ENCODE measurements around the gene AFTPH. TPM values are rescaled to one million over a fixed set of nuclear protein-coding genes. Genes with fewer than 3 reads are reported as not detected.

Gene AFTPH, protein sequence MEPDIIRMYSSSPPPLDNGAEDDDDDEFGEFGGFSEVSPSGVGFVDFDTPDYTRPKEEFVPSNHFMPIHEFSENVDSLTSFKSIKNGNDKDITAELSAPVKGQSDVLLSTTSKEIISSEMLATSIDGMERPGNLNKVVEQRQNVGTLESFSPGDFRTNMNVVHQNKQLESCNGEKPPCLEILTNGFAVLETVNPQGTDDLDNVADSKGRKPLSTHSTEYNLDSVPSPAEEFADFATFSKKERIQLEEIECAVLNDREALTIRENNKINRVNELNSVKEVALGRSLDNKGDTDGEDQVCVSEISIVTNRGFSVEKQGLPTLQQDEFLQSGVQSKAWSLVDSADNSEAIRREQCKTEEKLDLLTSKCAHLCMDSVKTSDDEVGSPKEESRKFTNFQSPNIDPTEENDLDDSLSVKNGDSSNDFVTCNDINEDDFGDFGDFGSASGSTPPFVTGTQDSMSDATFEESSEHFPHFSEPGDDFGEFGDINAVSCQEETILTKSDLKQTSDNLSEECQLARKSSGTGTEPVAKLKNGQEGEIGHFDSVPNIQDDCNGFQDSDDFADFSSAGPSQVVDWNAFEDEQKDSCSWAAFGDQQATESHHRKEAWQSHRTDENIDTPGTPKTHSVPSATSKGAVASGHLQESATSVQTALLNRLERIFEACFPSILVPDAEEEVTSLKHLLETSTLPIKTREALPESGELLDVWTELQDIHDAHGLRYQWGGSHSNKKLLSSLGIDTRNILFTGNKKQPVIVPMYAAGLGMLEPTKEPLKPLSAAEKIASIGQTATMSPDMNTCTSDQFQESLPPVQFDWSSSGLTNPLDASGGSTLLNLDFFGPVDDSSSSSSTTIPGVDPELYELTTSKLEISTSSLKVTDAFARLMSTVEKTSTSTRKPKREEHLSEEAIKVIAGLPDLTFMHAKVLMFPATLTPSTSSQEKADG
- total RNA-seq (2022) (42.2 and 47.1 TPM in 2 replicates), Bru-seq, nascent RNA (percentile 89 among the genes with signal in this experiment), BruChase-seq, experiment 1, labeled RNA remaining after a 6-hour chase (percentile 80 among the genes with signal in this experiment), BruChase-seq, experiment 2, labeled RNA remaining after a 2-hour chase (percentile 80 among the genes with signal in this experiment)
- long read RNA-seq, full-length matches to known transcripts, result 8 of 22 reads
- long read RNA-seq, partial matches to known transcripts, result 4 of 22 reads
- long read RNA-seq, other reads (novel, unspliced or antisense), result 10 of 22 reads

DNA sequence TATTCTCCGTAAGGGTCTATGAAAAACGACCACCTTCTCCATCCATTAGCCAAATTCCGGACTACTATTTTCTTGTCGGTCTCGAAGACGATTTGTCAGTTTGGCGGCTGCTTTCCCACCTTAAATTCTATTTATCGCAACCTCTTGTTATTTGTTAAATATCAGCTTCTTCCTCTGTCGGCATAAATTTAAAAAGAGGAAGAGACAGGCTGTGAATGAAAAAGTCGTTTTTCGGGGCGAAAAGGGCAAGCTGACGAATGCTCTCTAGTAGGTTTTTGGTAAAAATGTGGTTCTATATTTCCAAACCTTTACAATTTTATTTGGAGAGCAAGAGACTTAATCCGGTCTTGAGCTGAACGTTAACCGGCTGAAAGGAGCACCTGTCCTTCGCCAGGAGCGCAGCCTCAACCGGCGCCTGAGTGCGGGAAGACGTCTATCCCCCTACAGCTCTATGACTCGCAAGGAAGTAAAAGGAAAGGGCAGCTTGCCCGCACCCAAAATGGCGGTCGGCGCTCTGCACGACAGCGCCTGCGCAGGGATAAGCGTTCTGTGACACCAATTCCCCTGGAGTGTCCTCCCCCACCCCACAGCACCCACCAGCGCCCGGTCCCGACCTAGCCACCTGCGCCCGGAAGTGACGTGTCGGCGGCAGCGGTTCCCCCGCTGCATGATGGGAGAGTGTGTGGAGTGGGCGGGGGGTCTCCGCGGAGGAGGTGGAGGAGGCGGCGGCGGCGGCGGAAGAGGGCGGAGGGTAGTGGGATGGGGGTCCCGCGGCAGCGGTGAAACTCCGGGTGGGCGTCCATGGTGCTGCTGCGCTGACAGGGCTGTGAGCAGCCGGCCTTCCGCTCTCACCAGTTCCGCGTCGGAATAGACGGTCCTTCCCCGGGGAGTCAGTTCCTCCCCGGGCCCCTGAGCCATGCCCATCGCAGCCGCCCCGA is at the start of gene AFTPH:
TSS of gene AFTPH (plus strand) at position 663 of the 938 bp plus-strand sequence. CDS start 27,147 bp downstream, outside the sequence.
- TF ChIP-seq, protein P1, sequence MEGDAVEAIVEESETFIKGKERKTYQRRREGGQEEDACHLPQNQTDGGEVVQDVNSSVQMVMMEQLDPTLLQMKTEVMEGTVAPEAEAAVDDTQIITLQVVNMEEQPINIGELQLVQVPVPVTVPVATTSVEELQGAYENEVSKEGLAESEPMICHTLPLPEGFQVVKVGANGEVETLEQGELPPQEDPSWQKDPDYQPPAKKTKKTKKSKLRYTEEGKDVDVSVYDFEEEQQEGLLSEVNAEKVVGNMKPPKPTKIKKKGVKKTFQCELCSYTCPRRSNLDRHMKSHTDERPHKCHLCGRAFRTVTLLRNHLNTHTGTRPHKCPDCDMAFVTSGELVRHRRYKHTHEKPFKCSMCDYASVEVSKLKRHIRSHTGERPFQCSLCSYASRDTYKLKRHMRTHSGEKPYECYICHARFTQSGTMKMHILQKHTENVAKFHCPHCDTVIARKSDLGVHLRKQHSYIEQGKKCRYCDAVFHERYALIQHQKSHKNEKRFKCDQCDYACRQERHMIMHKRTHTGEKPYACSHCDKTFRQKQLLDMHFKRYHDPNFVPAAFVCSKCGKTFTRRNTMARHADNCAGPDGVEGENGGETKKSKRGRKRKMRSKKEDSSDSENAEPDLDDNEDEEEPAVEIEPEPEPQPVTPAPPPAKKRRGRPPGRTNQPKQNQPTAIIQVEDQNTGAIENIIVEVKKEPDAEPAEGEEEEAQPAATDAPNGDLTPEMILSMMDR (IDR thresholded peaks at IDR 0.05; ENCODE audit: unreplicated experiment), result no peak
- CTCF ChIA-PET, result interaction anchor here (0.6 to 2.4 kb wide), 12 partner anchors 9 to 349 kb away, joined by 3 to 15 read pairs (median 4); no protein-coding TSS in a partner anchor
- H3K9me3 Mint-ChIP-seq (ENCODE audit: low read depth, unreplicated experiment), result no peaks in the 10 kb centered on the region
- peak; percentile 99 for DNase-seq
- peaks cover 31% of the 10 kb centered on the region for H3K36me3 Mint-ChIP-seq (ENCODE audit: insufficient read depth, unreplicated experiment)
- H3K27ac Mint-ChIP-seq (ENCODE audit: unreplicated experiment), result peak within 1 kb of the TSS; percentile 97
- peak within 1 kb of the TSS; percentile 97 for H3K4me3 Mint-ChIP-seq (ENCODE audit: low read depth, unreplicated experiment)
- TSS peak; percentile 97 for BruUV-seq (replicated peaks)
- peaks cover 17% of the 10 kb centered on the region for H3K4me1 Mint-ChIP-seq (ENCODE audit: low read depth, unreplicated experiment)
- intact Hi-C loops (cut with micrococcal nuclease; ENCODE audit: unreplicated experiment), result loop anchor here (5.0 to 10.0 kb wide), 2 partner anchors 348 to 701 kb away; partner anchors contain the start of gene ACTR2
- H3K27me3 Mint-ChIP-seq (ENCODE audit: unreplicated experiment), result no peaks in the 10 kb centered on the region

DNA sequence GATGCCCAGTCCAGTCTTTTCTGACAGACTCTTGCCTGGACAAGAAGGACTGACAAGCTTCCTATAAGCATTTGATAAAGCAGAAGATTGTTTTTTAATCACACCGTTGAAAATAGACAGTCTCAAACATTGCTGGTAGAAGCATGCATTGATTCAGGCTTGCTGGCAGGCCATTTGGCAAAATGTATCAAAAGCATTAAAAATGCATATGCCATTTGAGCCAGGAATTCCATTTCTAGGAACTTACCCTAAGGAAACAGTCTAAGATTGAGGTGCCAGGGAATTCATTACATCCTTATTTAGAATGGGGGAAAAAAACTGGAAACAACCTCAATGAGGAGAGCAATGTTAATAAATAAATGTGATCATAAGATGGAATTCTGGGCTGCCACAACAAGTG is 49.5 kb upstream of the AFTPH start:
- H3K4me3 Mint-ChIP-seq (ENCODE audit: low read depth, unreplicated experiment), result no peak overlapping the region
- H3K9me3 Mint-ChIP-seq (ENCODE audit: low read depth, unreplicated experiment), result no peaks in the 10 kb centered on the region
- CTCF ChIA-PET, result no interaction called here
- no peak for DNase-seq
- intact Hi-C loops (cut with micrococcal nuclease; ENCODE audit: unreplicated experiment), result no loop called here
- no TSS peak for BruUV-seq (replicated peaks)
- H3K4me1 Mint-ChIP-seq (ENCODE audit: low read depth, unreplicated experiment), result no peaks in the 10 kb centered on the region
- TF ChIP-seq, protein P1 (IDR thresholded peaks at IDR 0.05; ENCODE audit: unreplicated experiment), result no peak
- no peaks in the 10 kb centered on the region for H3K36me3 Mint-ChIP-seq (ENCODE audit: insufficient read depth, unreplicated experiment)
- no peaks in the 10 kb centered on the region for H3K27me3 Mint-ChIP-seq (ENCODE audit: unreplicated experiment)
- no peak overlapping the region for H3K27ac Mint-ChIP-seq (ENCODE audit: unreplicated experiment)

DNA sequence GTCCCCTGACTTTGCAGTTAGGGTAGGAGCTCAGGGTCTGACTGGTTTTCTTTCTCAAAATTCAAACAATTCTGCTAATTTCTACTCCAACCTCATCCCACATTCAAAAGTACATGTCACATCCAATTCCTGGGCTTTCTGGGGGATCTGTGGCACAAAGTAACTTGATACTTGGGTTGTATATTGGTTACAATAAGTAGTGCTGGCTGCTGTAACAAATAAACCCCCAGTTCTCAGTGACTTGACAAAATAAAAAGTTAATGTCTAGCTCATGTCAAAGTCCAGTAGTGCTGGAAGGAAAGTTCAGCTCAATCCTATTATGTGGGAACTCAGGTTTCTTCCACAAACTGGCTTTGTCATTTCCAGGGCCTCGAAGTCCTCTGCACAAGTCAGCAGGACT is 47.1 kb upstream of the AFTPH start:
- no TSS peak for BruUV-seq (replicated peaks)
- no peaks in the 10 kb centered on the region for H3K9me3 Mint-ChIP-seq (ENCODE audit: low read depth, unreplicated experiment)
- no peaks in the 10 kb centered on the region for H3K4me1 Mint-ChIP-seq (ENCODE audit: low read depth, unreplicated experiment)
- H3K27ac Mint-ChIP-seq (ENCODE audit: unreplicated experiment), result no peak overlapping the region
- no peaks in the 10 kb centered on the region for H3K36me3 Mint-ChIP-seq (ENCODE audit: insufficient read depth, unreplicated experiment)
- DNase-seq, result no peak
- TF ChIP-seq, protein P1 (IDR thresholded peaks at IDR 0.05; ENCODE audit: unreplicated experiment), result no peak
- H3K4me3 Mint-ChIP-seq (ENCODE audit: low read depth, unreplicated experiment), result no peak overlapping the region
- no peaks in the 10 kb centered on the region for H3K27me3 Mint-ChIP-seq (ENCODE audit: unreplicated experiment)
- CTCF ChIA-PET, result no interaction called here
- intact Hi-C loops (cut with micrococcal nuclease; ENCODE audit: unreplicated experiment), result no loop called here

All from Calu3 (cell line).